ENCODE data around the gene DSCAML1. TPM values are rescaled to one million over a fixed set of nuclear protein-coding genes. Genes with fewer than 3 reads are reported as not detected.

Gene DSCAML1
- total RNA-seq, 4 donors from 2014 or later, result 0.29 to 29.1 (median 3.4) TPM

DNA sequence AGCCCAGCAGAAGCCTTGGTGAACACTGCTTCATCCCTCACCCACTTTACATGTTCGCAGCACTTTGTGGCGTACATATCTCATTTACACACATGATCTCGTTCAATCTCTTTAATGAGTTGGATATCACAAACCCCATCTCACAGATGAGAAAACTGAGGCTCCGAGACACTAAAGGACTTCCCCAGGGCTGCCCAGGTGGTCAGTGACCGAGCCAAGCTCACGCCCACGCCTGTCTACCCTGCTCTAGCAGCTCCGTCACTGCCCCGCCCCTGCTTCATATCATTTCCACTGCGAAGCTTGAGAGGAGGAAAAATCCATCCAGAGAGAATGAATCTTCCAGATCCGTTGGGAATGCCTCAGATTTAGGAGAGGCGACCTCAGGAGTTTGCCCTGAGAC, 11.8 kb upstream of the DSCAML1 start:
- Histone ChIP-seq H3K9me3 (no peaks in the 10 kb centered on the region), H3K4me3 (no peak overlapping the region), H3K27me3 (no peaks in the 10 kb centered on the region), H3K4me1 (no peaks in the 10 kb centered on the region), H3K36me3 (no peaks in the 10 kb centered on the region), H3K27ac (peak overlapping the region; percentile 64 to 70)
- DNase-seq, result peak in 1 of 2 donors; percentile 53
- intact Hi-C loops (cut with DNase I; ENCODE audit: low total_unique reads), result loop anchor here (10.0 kb wide), 1 partner anchor 246 kb away; no protein-coding TSS in a partner anchor
- TF ChIP-seq, protein P1, sequence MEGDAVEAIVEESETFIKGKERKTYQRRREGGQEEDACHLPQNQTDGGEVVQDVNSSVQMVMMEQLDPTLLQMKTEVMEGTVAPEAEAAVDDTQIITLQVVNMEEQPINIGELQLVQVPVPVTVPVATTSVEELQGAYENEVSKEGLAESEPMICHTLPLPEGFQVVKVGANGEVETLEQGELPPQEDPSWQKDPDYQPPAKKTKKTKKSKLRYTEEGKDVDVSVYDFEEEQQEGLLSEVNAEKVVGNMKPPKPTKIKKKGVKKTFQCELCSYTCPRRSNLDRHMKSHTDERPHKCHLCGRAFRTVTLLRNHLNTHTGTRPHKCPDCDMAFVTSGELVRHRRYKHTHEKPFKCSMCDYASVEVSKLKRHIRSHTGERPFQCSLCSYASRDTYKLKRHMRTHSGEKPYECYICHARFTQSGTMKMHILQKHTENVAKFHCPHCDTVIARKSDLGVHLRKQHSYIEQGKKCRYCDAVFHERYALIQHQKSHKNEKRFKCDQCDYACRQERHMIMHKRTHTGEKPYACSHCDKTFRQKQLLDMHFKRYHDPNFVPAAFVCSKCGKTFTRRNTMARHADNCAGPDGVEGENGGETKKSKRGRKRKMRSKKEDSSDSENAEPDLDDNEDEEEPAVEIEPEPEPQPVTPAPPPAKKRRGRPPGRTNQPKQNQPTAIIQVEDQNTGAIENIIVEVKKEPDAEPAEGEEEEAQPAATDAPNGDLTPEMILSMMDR (IDR thresholded peaks at IDR 0.05), result no peak
- TF ChIP-seq POLR2A (IDR thresholded peaks at IDR 0.05), result no peak

DNA sequence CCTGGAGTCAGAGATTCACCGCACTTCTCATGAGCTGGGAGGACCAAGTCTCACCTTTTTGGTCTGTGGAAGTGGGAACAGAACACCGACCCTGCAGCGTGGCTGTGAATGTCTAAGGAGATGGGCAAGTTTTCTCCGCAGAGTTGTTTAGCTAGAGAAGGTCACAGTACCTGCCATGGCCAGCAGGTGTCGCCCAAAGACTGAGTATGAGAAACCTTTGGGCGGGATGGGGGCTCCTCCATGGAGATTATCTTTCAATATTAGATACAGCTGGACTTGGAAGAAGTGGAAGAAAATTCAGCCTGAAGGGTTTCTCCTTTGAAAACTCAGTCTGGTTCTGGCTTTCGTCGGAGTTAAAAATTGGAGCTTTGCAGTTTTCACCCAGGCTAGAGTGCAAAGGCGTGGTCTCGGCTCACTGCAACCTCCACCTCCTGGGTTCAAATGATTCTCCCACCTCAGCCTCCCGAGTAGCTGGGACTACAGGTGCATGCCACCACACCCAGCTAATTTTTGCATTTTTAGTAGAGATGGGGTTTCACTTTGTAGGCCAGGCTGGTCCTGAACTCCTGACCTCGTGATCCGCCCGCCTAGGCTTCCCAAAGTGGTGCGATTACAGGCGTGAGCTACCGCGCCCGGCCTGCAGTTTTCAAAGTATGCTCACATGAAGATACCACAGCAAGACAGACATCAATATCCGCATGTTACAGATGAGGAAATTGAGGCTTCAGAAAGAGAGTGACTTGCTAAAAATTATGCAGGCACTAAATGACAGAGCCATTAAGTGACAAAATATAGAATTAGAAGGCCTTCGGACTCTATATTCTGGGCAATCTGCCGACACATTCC, 10.7 kb upstream of the DSCAML1 start:
- Histone ChIP-seq H3K4me3 (no peak overlapping the region), H3K4me1 (no peaks in the 10 kb centered on the region), H3K27me3 (no peaks in the 10 kb centered on the region), H3K36me3 (no peaks in the 10 kb centered on the region), H3K27ac (no peak overlapping the region), H3K9me3 (no peaks in the 10 kb centered on the region)
- no peak for TF ChIP-seq POLR2A (IDR thresholded peaks at IDR 0.05)
- TF ChIP-seq, protein P1 (IDR thresholded peaks at IDR 0.05), result peak; percentile 83 to 91 (median 87)
- intact Hi-C loops (cut with DNase I; ENCODE audit: low total_unique reads), result loop anchor here (10.0 kb wide), 1 partner anchor 247 kb away; no protein-coding TSS in a partner anchor
- DNase-seq, result peak; percentile 84 to 86

DNA sequence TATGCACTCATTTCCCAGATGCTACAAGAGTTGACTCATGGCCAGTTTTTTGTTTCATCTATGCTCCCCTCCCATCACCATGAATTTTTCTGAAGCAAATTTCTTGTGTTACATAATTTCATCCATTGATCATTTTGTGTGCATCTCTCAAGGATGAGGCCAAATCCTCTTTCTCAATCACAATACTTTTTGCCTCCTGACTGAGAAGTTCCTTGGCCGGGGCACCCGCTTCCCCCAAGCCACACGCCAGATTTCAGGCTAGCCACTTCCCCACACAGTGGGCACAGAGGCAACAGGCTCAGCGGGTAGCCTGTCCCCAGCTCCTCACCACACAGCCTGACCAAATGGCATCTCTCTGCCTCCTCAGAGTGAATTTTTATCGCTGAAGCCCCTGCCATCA, 9.8 kb upstream of the DSCAML1 start:
- DNase-seq, result no peak
- Histone ChIP-seq H3K36me3 (no peaks in the 10 kb centered on the region), H3K27me3 (no peaks in the 10 kb centered on the region), H3K27ac (no peak overlapping the region), H3K9me3 (no peaks in the 10 kb centered on the region), H3K4me1 (no peaks in the 10 kb centered on the region), H3K4me3 (no peak overlapping the region)
- no peak for TF ChIP-seq POLR2A (IDR thresholded peaks at IDR 0.05)
- TF ChIP-seq, protein P1 (IDR thresholded peaks at IDR 0.05), result no peak
- intact Hi-C loops (cut with DNase I; ENCODE audit: low total_unique reads), result loop anchor here (10.0 kb wide), 1 partner anchor 248 kb away; no protein-coding TSS in a partner anchor

DNA sequence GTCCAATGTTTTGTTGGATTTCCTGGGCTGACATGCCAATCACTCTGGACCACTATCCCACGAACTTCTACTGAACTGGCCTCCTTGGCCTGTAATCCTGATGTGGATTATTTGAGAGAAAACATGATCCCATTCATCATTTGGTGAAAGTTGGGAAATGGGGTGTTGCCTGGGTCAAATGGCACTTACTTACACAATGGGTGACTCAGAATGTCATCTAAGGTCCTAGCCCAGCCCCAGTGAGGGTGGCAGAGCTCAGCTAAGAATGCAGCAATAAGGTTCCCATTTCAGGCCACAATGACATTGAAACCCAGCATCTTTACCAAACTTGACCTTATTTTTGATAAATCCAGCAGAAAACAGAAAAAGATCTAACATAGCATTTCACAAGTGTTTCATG, 8.0 kb upstream of the DSCAML1 start:
- DNase-seq, result no peak
- no peaks in the 10 kb centered on the region for H3K27me3 ChIP-seq
- H3K9me3 ChIP-seq, result no peaks in the 10 kb centered on the region
- no peak overlapping the region for H3K4me3 ChIP-seq
- H3K27ac ChIP-seq, result no peak overlapping the region
- no peaks in the 10 kb centered on the region for H3K36me3 ChIP-seq
- intact Hi-C loops (cut with DNase I; ENCODE audit: low total_unique reads), result loop anchor here (10.0 kb wide), 1 partner anchor 250 kb away; no protein-coding TSS in a partner anchor
- TF ChIP-seq, protein P1 (IDR thresholded peaks at IDR 0.05), result no peak
- TF ChIP-seq POLR2A (IDR thresholded peaks at IDR 0.05), result no peak
- H3K4me1 ChIP-seq, result no peaks in the 10 kb centered on the region

DNA sequence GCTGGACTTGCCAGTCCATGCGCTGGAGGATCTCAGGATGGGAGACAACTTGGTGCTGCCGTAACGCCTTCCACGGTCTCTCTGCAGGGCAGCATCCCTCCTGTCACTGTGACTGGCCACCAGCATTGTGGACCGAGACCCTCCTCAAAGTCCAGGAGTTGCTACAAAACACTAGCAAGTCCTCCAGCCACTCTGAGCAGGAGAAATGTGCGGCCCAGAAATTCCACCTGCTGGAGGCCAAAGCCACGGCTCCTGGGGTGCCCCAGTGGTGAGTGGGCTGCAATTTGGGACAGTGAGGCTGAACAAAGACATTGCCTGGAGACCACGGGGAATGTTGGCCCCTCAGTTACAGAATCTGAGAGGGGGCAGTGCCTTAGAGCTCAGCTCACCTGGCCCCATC, 6.9 kb upstream of the DSCAML1 start:
- H3K36me3 ChIP-seq, result no peaks in the 10 kb centered on the region
- no peak overlapping the region for H3K27ac ChIP-seq
- H3K4me1 ChIP-seq, result no peaks in the 10 kb centered on the region
- no peak for DNase-seq
- H3K4me3 ChIP-seq, result no peak overlapping the region
- intact Hi-C loops (cut with DNase I; ENCODE audit: low total_unique reads), result loop anchor here (10.0 kb wide), 1 partner anchor 251 kb away; no protein-coding TSS in a partner anchor
- no peaks in the 10 kb centered on the region for H3K9me3 ChIP-seq
- TF ChIP-seq POLR2A (IDR thresholded peaks at IDR 0.05), result no peak
- TF ChIP-seq, protein P1 (IDR thresholded peaks at IDR 0.05), result no peak
- H3K27me3 ChIP-seq, result no peaks in the 10 kb centered on the region

Measured in uterus (tissue), 4 donors.